Panc1 (cell line): Measurements from ENCODE around the gene CITED4. TPM values are rescaled to one million over a fixed set of nuclear protein-coding genes. Genes with fewer than 3 reads are reported as not detected.

Source experiments
- total RNA-seq: library from RNA; stranded (reverse); gene quantifications from one replicate; pipeline ENCODE4 v1.2.1, GENCODE V29; 2021; ENCODE audit not compliant: unreplicated experiment

CITED4 gene
- total RNA-seq, 1 experiment from 2014 or later: 145 TPM

Other genes starting within 250 kb of the CITED4 start
- gene RIMS3, start 196.7 kb downstream of the CITED4 start, total RNA-seq: 5.7 TPM
- 81.9 TPM for gene NFYC, start 170.7 kb downstream of the CITED4 start, total RNA-seq
- gene KCNQ4, start 78.6 kb downstream of the CITED4 start, total RNA-seq: 2.6 TPM
- gene CTPS1, start 117.3 kb upstream of the CITED4 start, total RNA-seq: 166 TPM
- 0.10 TPM for gene SLFNL1, start 159.4 kb upstream of the CITED4 start, total RNA-seq